Measurements from ENCODE around the gene ST3GAL4. TPM values are rescaled to one million over a fixed set of nuclear protein-coding genes. Genes with fewer than 3 reads are reported as not detected.
"Not testable (repeated sequence)": the region's sequence is repeated elsewhere in the genome, so short reads cannot be mapped to it uniquely, and the experiment has no call there.

The ST3GAL4 gene
- total and polyA plus RNA-seq, 10 of the 15 experiments (the other 5 are each of a cell fraction or from before 2014, with no cell fraction given): 3.8 to 8.1 (median 6.5) TPM; not detected in 2

GRCh38 chr11:126371595-126371994 is 16.1 kb downstream of the ST3GAL4 start:
- DNase-seq (ENCODE audit: low read depth, low spot score) (no peak), FAIRE-seq (no peak), ATAC-seq (no peak)
- no peaks in the 10 kb centered on the region for H3K9me3 ChIP-seq (replicated peaks; ENCODE audit: control insufficient read depth, insufficient read depth, low read length)
- no peaks in the 10 kb centered on the region for H4K20me1 ChIP-seq (ENCODE audit: control insufficient read depth, insufficient read depth)
- H3K4me1 ChIP-seq (ENCODE audit: control insufficient read depth, insufficient read depth, low read length): no peaks in the 10 kb centered on the region
- in situ Hi-C loops (cut with MboI) (no loop called here), intact Hi-C loops (cut with micrococcal nuclease; ENCODE audit: unreplicated experiment) (no loop called here)
- 61% methylated on average over 7 of the region's 7 CpGs for WGBS (ENCODE audit: insufficient coverage, insufficient replicate concordance, low lambda C conversion rate, missing lambda C conversion rate)
- no peak overlapping the region for H3K9ac ChIP-seq (ENCODE audit: control insufficient read depth, insufficient read depth, low read length)
- no peak overlapping the region for H3K4me2 ChIP-seq (ENCODE audit: control insufficient read depth, insufficient read depth)
- H3K27me3 ChIP-seq (replicated peaks in 1 of 2; ENCODE audit: control insufficient read depth in 2 of 2, insufficient read depth in 2 of 2, low read length in 1 of 2): no peaks in the 10 kb centered on the region
- ChIA-PET SMC1A (ENCODE audit: uncharacterized antibody, unreplicated experiment) (no interaction called here), POLR2A (no interaction called here), CTCF (no interaction called here), RAD21 (ENCODE audit: unreplicated experiment) (no interaction called here)
- BruUV-seq (replicated peaks): no TSS peak
- TF ChIP-seq SRF (IDR thresholded peaks at IDR 0.05; ENCODE audit: low read depth in 2 of 2, low read length in 2 of 2) (no peak), RB1 (IDR thresholded peaks at IDR 0.05; ENCODE audit: borderline replicate concordance) (no peak), CREM (IDR thresholded peaks at IDR 0.05; ENCODE audit: low read depth) (no peak), NFYB (IDR thresholded peaks at IDR 0.05; ENCODE audit: insufficient read depth, low read depth, low read length) (no peak)
- no peak overlapping the region for H3K27ac ChIP-seq (ENCODE audit: control insufficient read depth, insufficient read depth)
- H3K36me3 ChIP-seq (ENCODE audit: control insufficient read depth in 2 of 2, insufficient read depth in 2 of 2, low read length in 1 of 2): no peaks in the 10 kb centered on the region
- no peaks in the 10 kb centered on the region for H3K79me2 ChIP-seq (ENCODE audit: control insufficient read depth, insufficient read depth, low read length)
- no peak overlapping the region for H3K4me3 ChIP-seq
- no peak overlapping the region for H2AFZ ChIP-seq (ENCODE audit: control insufficient read depth, low read depth, low read length)

GRCh38 chr11:126373389-126374066 is 18.0 kb downstream of the ST3GAL4 start:
- intact Hi-C loops (cut with micrococcal nuclease; ENCODE audit: unreplicated experiment); H3K79me2 ChIP-seq (ENCODE audit: control insufficient read depth, insufficient read depth, low read length): not testable (repeated sequence)

GRCh38 chr11:126374562-126375300 is 19.2 kb downstream of the ST3GAL4 start:
- BruUV-seq (replicated peaks); CTCF ChIA-PET; SMC1A ChIA-PET (ENCODE audit: uncharacterized antibody, unreplicated experiment): not testable (repeated sequence)

More at GRCh38 chr11:126373389-126374066, 18.0 kb downstream of the ST3GAL4 start:
- ATAC-seq; H3K4me3 ChIP-seq; H3K4me2 ChIP-seq (ENCODE audit: control insufficient read depth, insufficient read depth); in situ Hi-C loops (cut with MboI); H4K20me1 ChIP-seq (ENCODE audit: control insufficient read depth, insufficient read depth); SMC1A ChIA-PET (ENCODE audit: uncharacterized antibody, unreplicated experiment); H3K9ac ChIP-seq (ENCODE audit: control insufficient read depth, insufficient read depth, low read length); POLR2A ChIA-PET; DNase-seq (ENCODE audit: low read depth, low spot score); H3K4me1 ChIP-seq (ENCODE audit: control insufficient read depth, insufficient read depth, low read length); H3K27me3 ChIP-seq (replicated peaks in 1 of 2; ENCODE audit: control insufficient read depth in 2 of 2, insufficient read depth in 2 of 2, low read length in 1 of 2); BruUV-seq (replicated peaks); H3K9me3 ChIP-seq (replicated peaks; ENCODE audit: control insufficient read depth, insufficient read depth, low read length); FAIRE-seq; H3K36me3 ChIP-seq (ENCODE audit: control insufficient read depth in 2 of 2, insufficient read depth in 2 of 2, low read length in 1 of 2); H2AFZ ChIP-seq (ENCODE audit: control insufficient read depth, low read depth, low read length); CTCF ChIA-PET; RAD21 ChIA-PET (ENCODE audit: unreplicated experiment); H3K27ac ChIP-seq (ENCODE audit: control insufficient read depth, insufficient read depth): not testable (repeated sequence)
- WGBS (ENCODE audit: insufficient coverage, insufficient replicate concordance, low lambda C conversion rate, missing lambda C conversion rate): 44% methylated on average over 12 of the region's 12 CpGs

More at GRCh38 chr11:126374562-126375300, 19.2 kb downstream of the ST3GAL4 start:
- H3K79me2 ChIP-seq (ENCODE audit: control insufficient read depth, insufficient read depth, low read length); H3K9me3 ChIP-seq (replicated peaks; ENCODE audit: control insufficient read depth, insufficient read depth, low read length); H3K4me2 ChIP-seq (ENCODE audit: control insufficient read depth, insufficient read depth); H3K27ac ChIP-seq (ENCODE audit: control insufficient read depth, insufficient read depth); H3K4me1 ChIP-seq (ENCODE audit: control insufficient read depth, insufficient read depth, low read length); intact Hi-C loops (cut with micrococcal nuclease; ENCODE audit: unreplicated experiment); ATAC-seq; H3K4me3 ChIP-seq; FAIRE-seq; H3K9ac ChIP-seq (ENCODE audit: control insufficient read depth, insufficient read depth, low read length); H3K36me3 ChIP-seq (ENCODE audit: control insufficient read depth in 2 of 2, insufficient read depth in 2 of 2, low read length in 1 of 2); H3K27me3 ChIP-seq (replicated peaks in 1 of 2; ENCODE audit: control insufficient read depth in 2 of 2, insufficient read depth in 2 of 2, low read length in 1 of 2); H2AFZ ChIP-seq (ENCODE audit: control insufficient read depth, low read depth, low read length); H4K20me1 ChIP-seq (ENCODE audit: control insufficient read depth, insufficient read depth); RAD21 ChIA-PET (ENCODE audit: unreplicated experiment); DNase-seq (ENCODE audit: low read depth, low spot score); in situ Hi-C loops (cut with MboI): not testable (repeated sequence)
- POLR2A ChIA-PET: interaction anchor here (0.6 kb wide), 1 partner anchor 1300 kb away, joined by 5 read pairs; no protein-coding TSS in a partner anchor
- 68% methylated on average over 15 of the region's 28 CpGs for WGBS (ENCODE audit: insufficient coverage, insufficient replicate concordance, low lambda C conversion rate, missing lambda C conversion rate)

Measured in GM12878 (cell line).